A549 (cell line): ENCODE measurements around the gene DDI2. TPM values are rescaled to one million over a fixed set of nuclear protein-coding genes. Genes with fewer than 3 reads are reported as not detected.

Experiments used
- ATAC-seq, 2 experiments: fragments of 200-7000 bp in 1 of 2; fragments of >200 bp in 1 of 2; cut with Nextera tagmentation in 1 of 2; cut with Tn5 transposase in 1 of 2; 3 replicates each; pipeline versions ENCODE4 v1.8.0 to v1.9.1; 2018 to 2020; ENCODE audit warnings: mild to moderate bottlenecking in 1 of 2, moderate library complexity in 1 of 2
- CTCF ChIA-PET: fragments of 300-600 bp; sonication (Branson Sonifier 250); formaldehyde crosslinking; extraction: SDS; loops from one replicate; lab custom pipeline; 2021; ENCODE audit warnings: antibody characterized with exemption, inconsistent platforms; lab: Yijun Ruan, JAX
- POLR2A ChIA-PET: fragments of 350-600 bp; formaldehyde crosslinking; extraction: SDS; loops from one replicate; lab custom pipeline; 2021; ENCODE audit warnings: antibody characterized with exemption, inconsistent platforms; lab: Yijun Ruan, JAX
- DNase-seq, 2 experiments: peaks; one replicate each; pipeline versions ENCODE4 v3.0.0 to v3.0.0-alpha.2; 2011 to 2016; ENCODE audit warnings: low read depth in 1 of 2, low spot score in 1 of 2
- FAIRE-seq: peaks from 2 replicates; lab custom pipeline; 2011; peaks lifted over from hg19 to GRCh38; lab: Jason Lieb, UNC
- H3K27ac ChIP-seq, 2 experiments: fragments of >200 bp; sonication (Bioruptor Twin); formaldehyde crosslinking; 3 replicates each; pipeline ENCODE4 v1.5.1; 2016 to 2017
- H3K4me1 ChIP-seq: fragments of >200 bp; sonication (Bioruptor Twin); formaldehyde crosslinking; 3 replicates; pipeline ENCODE4 v1.6.1; 2016
- H3K4me2 ChIP-seq: fragments of >200 bp; sonication (Bioruptor Twin); formaldehyde crosslinking; 3 replicates; pipeline ENCODE4 v1.6.1; 2016
- H3K4me3 ChIP-seq: fragments of >200 bp; sonication (Bioruptor Twin); formaldehyde crosslinking; 3 replicates; pipeline ENCODE4 v1.5.1; 2016
- H3K9me3 ChIP-seq: fragments of >200 bp; sonication (Bioruptor Twin); formaldehyde crosslinking; 3 replicates; pipeline ENCODE4 v1.6.1; 2016
- CHD2 ChIP-seq: fragments of 150-350 bp; IDR thresholded peaks from 2 replicates; pipeline ENCODE4 v1.6.1; 2014; ENCODE audit warnings: low read length; ENCODE audit not compliant: partially characterized antibody
- EP300 ChIP-seq, 2 experiments: fragments of >200 bp; sonication (Bioruptor Twin); formaldehyde crosslinking; IDR thresholded peaks; 2 replicates in 1 of 2; 3 replicates in 1 of 2; pipeline ENCODE4 v1.6.1; 2016 to 2017
- ESRRA ChIP-seq: fragments of 150-350 bp; IDR thresholded peaks from 2 replicates; pipeline ENCODE4 v1.6.1; 2014; ENCODE audit warnings: mild to moderate bottlenecking, low read length, borderline replicate concordance
- FOXS1 ChIP-seq: fragments of 250-450 bp; sonication (Bioruptor Pico); IDR thresholded peaks from 2 replicates; pipeline ENCODE4 v1.5.0; 2020; ENCODE audit warnings: mild to moderate bottlenecking, moderate library complexity
- HDAC2 ChIP-seq: fragments of 200-600 bp; sonication (generic); IDR thresholded peaks from 2 replicates; pipeline ENCODE4 v1.6.1; 2016
- HOXB13 ChIP-seq: fragments of 250-450 bp; sonication (Bioruptor Pico); IDR thresholded peaks from 2 replicates; pipeline ENCODE4 v1.5.0; 2020; ENCODE audit warnings: low read depth, mild to moderate bottlenecking, moderate library complexity
- MAFK ChIP-seq: fragments of 450-650 bp; IDR thresholded peaks from 2 replicates; pipeline ENCODE4 v1.6.1; 2014; ENCODE audit not compliant: partially characterized antibody
- MAX ChIP-seq: IDR thresholded peaks from 2 replicates; pipeline ENCODE4 v1.6.1; 2012
- NPAS2 ChIP-seq: fragments of 250-450 bp; sonication (Bioruptor Pico); IDR thresholded peaks from 2 replicates; pipeline ENCODE4 v1.8.0; 2022; ENCODE audit warnings: mild to moderate bottlenecking, moderate library complexity, borderline replicate concordance
- RNF2 ChIP-seq: fragments of 200-600 bp; sonication (generic); IDR thresholded peaks from 2 replicates; pipeline ENCODE4 v1.6.1; 2016; ENCODE audit warnings: low read depth, mild to moderate bottlenecking, antibody characterized with exemption, moderate library complexity, borderline replicate concordance
- ZC3H11A ChIP-seq: fragments of 450-650 bp; IDR thresholded peaks from 2 replicates; pipeline ENCODE4 v1.6.1; 2014; ENCODE audit warnings: antibody characterized with exemption, mild to moderate bottlenecking
- WGBS: methylation state at CpG from one replicate; pipeline ENCODE4 v1.1.6; 2017; ENCODE audit errors: missing lambda C conversion rate; 5-methylcytosine and 5-hydroxymethylcytosine counted together
- polyA plus RNA-seq, 4 experiments: library from polyadenylated mRNA; depleted of rRNA in 3 of 4; stranded (reverse); fragments of >200 nt; fragmentation: RNase III in 1 of 4; extraction: RNeasy Plus Mini Kit Qiagen cat#74134 plus additional on column Dnase treatment in 1 of 4; gene quantifications; 2 replicates in 3 of 4; 3 replicates in 1 of 4; pipeline ENCODE4 v1.2.3, GENCODE V29; 2011 to 2017
- TF ChIP-seq, protein P1 (sequence below): fragments of 450-650 bp; IDR thresholded peaks from 2 replicates; pipeline ENCODE4 v1.6.1; 2014; ENCODE audit warnings: antibody characterized with exemption
- TF ChIP-seq, protein P2 (sequence below): fragments of >200 bp; sonication (Bioruptor Twin); formaldehyde crosslinking; IDR thresholded peaks from 3 replicates; pipeline ENCODE4 v1.6.1; 2016

Gene DDI2
- polyA plus RNA-seq, 2 of the 4 experiments (the other 2 are of a cell fraction), result 6.3 to 8.6 TPM

- no peak for TF ChIP-seq NPAS2 (CRISPR knock-in tag)
- TF ChIP-seq, all 56 proteins: peak for 5
Measured at GRCh38 chr1:15584489-15585363, 32.5 kb upstream of the DDI2 start, which contains the start of gene AGMAT (continued).

DNA sequence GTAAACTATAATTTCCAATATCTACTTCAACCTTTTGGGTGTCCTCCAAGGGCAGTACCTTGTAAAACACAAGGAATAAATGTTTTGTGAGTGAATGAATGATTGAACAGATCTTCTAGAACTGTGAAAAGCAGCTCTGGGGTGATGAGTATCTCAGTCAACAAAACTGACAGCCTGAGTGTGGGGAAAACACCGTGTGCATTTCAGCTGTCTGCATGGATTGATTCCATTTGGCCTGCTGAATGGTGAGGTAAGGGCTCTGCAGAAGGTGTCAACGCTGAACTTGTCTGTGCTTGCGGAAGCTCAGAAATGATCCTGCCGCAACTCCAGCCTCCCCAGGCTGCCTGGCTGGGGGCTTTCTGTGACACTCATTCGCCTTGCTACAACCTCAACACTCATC lies 25.0 kb upstream of the DDI2 start:
- Histone ChIP-seq H3K27ac (no peak overlapping the region), H3K9me3 (no peaks in the 10 kb centered on the region)
- CTCF ChIA-PET, result interaction anchor here (2.0 kb wide), 1 partner anchor 149 kb away, joined by 7 read pairs; no protein-coding TSS in a partner anchor
- WGBS, result 84% methylated on average over 5 of the region's 5 CpGs
- FAIRE-seq, result no peak
- TF ChIP-seq RNF2 (no peak), MAX (no peak), NPAS2 (CRISPR knock-in tag) (no peak), FOXS1 (no peak), ZC3H11A (no peak), ESRRA (no peak), EP300 (IDR thresholded peaks at IDR 0.05) (no peak), MAFK (no peak), HDAC2 (no peak), CHD2 (no peak), HOXB13 (no peak)
- TF ChIP-seq, protein P1, sequence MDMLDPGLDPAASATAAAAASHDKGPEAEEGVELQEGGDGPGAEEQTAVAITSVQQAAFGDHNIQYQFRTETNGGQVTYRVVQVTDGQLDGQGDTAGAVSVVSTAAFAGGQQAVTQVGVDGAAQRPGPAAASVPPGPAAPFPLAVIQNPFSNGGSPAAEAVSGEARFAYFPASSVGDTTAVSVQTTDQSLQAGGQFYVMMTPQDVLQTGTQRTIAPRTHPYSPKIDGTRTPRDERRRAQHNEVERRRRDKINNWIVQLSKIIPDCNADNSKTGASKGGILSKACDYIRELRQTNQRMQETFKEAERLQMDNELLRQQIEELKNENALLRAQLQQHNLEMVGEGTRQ, result no peak
- TF ChIP-seq, protein P2, sequence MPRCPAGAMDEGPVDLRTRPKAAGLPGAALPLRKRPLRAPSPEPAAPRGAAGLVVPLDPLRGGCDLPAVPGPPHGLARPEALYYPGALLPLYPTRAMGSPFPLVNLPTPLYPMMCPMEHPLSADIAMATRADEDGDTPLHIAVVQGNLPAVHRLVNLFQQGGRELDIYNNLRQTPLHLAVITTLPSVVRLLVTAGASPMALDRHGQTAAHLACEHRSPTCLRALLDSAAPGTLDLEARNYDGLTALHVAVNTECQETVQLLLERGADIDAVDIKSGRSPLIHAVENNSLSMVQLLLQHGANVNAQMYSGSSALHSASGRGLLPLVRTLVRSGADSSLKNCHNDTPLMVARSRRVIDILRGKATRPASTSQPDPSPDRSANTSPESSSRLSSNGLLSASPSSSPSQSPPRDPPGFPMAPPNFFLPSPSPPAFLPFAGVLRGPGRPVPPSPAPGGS, result no peak
- TF ChIP-seq, all 56 proteins: peak for 0
- no peak overlapping the region for H3K4me2 ChIP-seq
- DNase-seq, result no peak
- POLR2A ChIA-PET, result no interaction called here
- no peak for ATAC-seq
- 0 out of 3 replicates have a peak, but pooled peaks cover 3% of the 10 kb centered on the region for H3K4me1 ChIP-seq
- no peak overlapping the region for H3K4me3 ChIP-seq

DNA sequence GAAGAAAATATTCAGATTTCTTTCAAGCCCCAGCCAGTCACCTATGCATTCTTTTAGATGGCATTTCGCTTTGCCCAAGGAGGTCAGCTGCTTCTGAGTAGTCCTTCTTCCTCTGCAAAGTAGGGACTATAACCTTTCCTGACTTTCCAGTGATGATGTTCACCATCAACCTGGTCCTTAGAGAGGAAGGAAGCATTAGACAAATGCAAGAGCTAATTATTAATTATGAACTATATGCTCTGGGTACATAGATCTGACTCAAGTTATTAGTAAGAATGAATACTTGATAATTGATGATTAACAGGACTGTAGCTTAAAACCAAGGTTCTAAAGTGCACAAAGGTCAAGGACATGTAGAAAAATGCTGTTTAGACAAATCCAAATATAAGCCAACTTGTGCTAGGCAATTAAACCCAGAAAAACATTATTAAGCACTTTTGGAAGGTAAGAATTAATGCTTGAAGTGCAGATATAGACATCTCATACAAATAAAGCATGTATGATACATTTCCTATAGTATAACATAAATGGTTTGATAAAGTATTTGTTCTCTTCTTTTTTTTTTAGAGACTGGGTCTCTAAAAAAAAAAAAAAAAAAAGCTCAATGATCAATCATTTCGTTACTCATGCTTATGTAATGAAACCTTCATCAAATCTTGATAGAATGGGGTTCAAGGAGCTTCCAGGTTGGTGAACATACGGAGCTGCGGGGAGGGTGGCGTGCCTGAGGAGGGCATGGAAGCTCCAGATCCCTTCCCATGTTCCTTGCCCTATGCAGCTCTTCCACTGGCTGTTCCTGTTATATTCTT lies 21.2 kb upstream of the DDI2 start:
- H3K4me2 ChIP-seq, result no peak overlapping the region
- no peak for DNase-seq
- TF ChIP-seq MAFK (peak; percentile 8), ZC3H11A (no peak)
- TF ChIP-seq, all 56 proteins: peak for 1
- WGBS, result 79% methylated on average over 5 of the region's 5 CpGs
- Histone ChIP-seq H3K9me3 (no peaks in the 10 kb centered on the region), H3K27ac (no peak overlapping the region), H3K4me1 (0 out of 3 replicates have a peak, but pooled peaks cover 3% of the 10 kb centered on the region), H3K4me3 (no peak overlapping the region)
- CTCF ChIA-PET, result interaction anchor here (0.6 to 3.3 kb wide), 8 partner anchors 19 to 158 kb away, joined by 3 to 19 read pairs (median 3); no protein-coding TSS in a partner anchor
- ATAC-seq (no peak; a peak in 1 of 6 replicates), FAIRE-seq (no peak)
- POLR2A ChIA-PET, result no interaction called here

GRCh38 chr1:15598436-15598835 lies 18.8 kb upstream of the DDI2 start:
- TF ChIP-seq EP300 (IDR thresholded peaks at IDR 0.05), result no peak
- no peak for ATAC-seq
- WGBS, result 84% methylated on average over 2 of the region's 2 CpGs
- no peak overlapping the region for H3K4me2 ChIP-seq
- no peak overlapping the region for H3K27ac ChIP-seq
- POLR2A ChIA-PET, result no interaction called here
- no peak overlapping the region for H3K4me3 ChIP-seq
- CTCF ChIA-PET, result interaction anchor here (1.5 kb wide), 1 partner anchor 143 kb away, joined by 3 read pairs; no protein-coding TSS in a partner anchor
- H3K4me1 ChIP-seq, result peaks cover 14% of the 10 kb centered on the region; the same call in 2 of the 3 replicates
- DNase-seq, result no peak
- FAIRE-seq, result no peak
- no peaks in the 10 kb centered on the region for H3K9me3 ChIP-seq
